GM12891 (cell line): ENCODE results near the gene AGMO.

Source experiments
- DNase-seq: peaks from one replicate; pipeline ENCODE4 v3.0.0; 2011; ENCODE audit warnings: low spot score; ENCODE audit not compliant: insufficient read length
- FAIRE-seq: peaks from 2 replicates; lab custom pipeline; 2011; peaks lifted over from hg19 to GRCh38; lab: Jason Lieb, UNC
- PAX5 ChIP-seq: IDR thresholded peaks from 2 replicates; pipeline ENCODE4 v1.6.1; 2011; ENCODE audit warnings: low read length, moderate library complexity, mild to moderate bottlenecking; ENCODE audit not compliant: insufficient read depth, severe bottlenecking
- POLR2A ChIP-seq: IDR thresholded peaks from 2 replicates; pipeline ENCODE4 v1.6.1; 2011; ENCODE audit warnings: low read depth, low read length, control low read depth
- POLR2AphosphoS5 ChIP-seq: IDR thresholded peaks from 2 replicates; pipeline ENCODE4 v1.6.1; 2011; ENCODE audit warnings: low read depth, low read length, control low read depth
- POU2F2 ChIP-seq: IDR thresholded peaks from 2 replicates; pipeline ENCODE4 v1.6.1; 2011; ENCODE audit warnings: low read depth, mild to moderate bottlenecking, control low read depth, low read length, moderate library complexity
- SPI1 ChIP-seq: IDR thresholded peaks from 2 replicates; pipeline ENCODE4 v1.6.1; 2011; ENCODE audit warnings: low read depth, low read length, control low read depth
- TAF1 ChIP-seq: IDR thresholded peaks from 2 replicates; pipeline ENCODE4 v1.6.1; 2011; ENCODE audit warnings: low read depth, low read length, control low read depth

Gene AGMO

DNA sequence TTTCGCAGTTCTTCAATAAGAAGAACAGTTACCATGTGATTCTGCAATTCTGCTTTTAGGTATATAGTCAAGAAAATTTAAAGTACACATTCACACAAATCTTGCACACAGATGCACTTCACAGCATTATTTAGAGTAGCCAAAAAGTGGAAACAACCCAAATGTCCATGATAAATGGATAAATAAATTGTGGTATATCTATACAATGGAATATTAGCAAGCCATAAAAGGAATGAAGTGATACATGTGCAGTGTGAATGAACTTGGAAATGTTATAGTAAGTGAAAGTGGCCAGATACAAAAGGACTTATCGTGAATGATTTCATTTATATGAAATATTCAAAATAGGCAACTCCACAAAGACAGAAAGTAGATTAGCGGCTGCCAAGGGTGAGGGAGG is 109.1 kb downstream of the AGMO start:
- TF ChIP-seq TAF1 (no peak), SPI1 (no peak), PAX5 (no peak)

GRCh38 chr7:15446722-15447121 is 115.1 kb downstream of the AGMO start:
- TF ChIP-seq PAX5, result no peak
- DNase-seq (no peak), FAIRE-seq (no peak)

More for the DNA sequence above, 109.1 kb downstream of the AGMO start:
- DNase-seq (no peak), FAIRE-seq (no peak)

DNA sequence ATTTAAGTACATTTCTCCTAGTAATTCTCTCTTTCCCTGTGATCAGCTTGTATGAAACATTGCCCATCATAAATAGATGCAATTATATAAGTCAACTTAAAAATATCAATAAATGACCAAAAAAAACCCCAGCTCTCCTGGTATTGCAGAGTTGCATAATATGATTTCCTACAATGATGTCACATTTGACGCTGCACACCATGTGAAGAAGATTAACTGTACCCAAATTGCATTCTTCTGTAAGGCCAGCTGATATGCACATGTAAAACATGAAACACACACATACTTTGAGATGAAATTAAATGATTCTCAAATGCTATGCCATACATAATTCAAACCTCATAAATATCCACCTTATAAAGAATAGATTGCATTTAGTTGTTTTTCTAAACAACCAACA is 115.5 kb downstream of the AGMO start:
- no peak for FAIRE-seq
- TF ChIP-seq SPI1, result no peak
- TF ChIP-seq POLR2AphosphoS5, result no peak
- no peak for TF ChIP-seq POU2F2
- TF ChIP-seq PAX5, result no peak
- no peak for TF ChIP-seq POLR2A
- no peak for TF ChIP-seq TAF1
- no peak for DNase-seq

DNA sequence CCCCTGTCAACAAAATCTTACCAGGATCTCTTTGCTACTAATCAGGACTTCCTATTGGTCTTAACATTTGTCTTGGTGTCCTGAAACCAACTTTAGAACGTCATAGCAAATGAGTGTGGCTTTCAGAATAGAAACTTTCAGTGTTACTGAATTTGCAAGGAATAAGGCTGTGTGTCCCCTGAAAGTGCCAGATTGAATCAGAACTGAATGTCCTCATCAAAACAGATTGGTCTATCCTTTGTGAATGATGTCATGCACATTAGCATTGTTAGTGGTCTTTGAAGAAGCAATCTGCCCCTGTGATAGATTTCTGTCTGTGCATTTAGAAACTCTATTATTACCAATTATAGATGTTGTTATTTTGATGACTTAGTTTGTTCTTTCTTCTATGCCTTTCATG is 119.9 kb downstream of the AGMO start:
- TF ChIP-seq TAF1 (no peak), SPI1 (no peak), POU2F2 (no peak), POLR2A (no peak), POLR2AphosphoS5 (no peak), PAX5 (no peak)
- FAIRE-seq, result no peak
- DNase-seq, result no peak

DNA sequence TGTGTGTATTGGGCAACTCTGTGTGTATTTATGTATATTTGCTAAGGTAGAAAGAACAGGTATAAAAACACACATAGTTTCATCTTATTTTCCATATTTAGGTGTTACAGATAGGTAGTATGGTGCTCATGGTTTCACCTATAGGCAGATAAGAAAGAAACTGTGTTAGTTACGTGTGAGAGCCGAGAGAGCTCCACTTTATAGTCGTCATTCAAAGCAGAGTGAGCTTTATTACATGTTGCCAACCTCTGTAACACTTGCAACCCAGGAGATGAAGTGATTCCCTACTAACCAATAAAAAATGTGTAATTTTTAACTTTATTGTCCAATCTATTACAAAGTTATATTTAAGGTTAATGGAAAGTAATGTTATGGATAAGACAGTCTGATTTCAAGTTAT is 121.3 kb downstream of the AGMO start:
- TF ChIP-seq SPI1 (no peak), TAF1 (no peak), POLR2A (no peak)
- FAIRE-seq (no peak), DNase-seq (no peak)

GRCh38 chr7:15439853-15440252 is 122.0 kb downstream of the AGMO start:
- FAIRE-seq (no peak), DNase-seq (no peak)
- TF ChIP-seq POLR2A, result no peak
- no peak for TF ChIP-seq PAX5
- TF ChIP-seq POU2F2, result no peak
- TF ChIP-seq POLR2AphosphoS5, result no peak
- TF ChIP-seq TAF1, result no peak
- no peak for TF ChIP-seq SPI1

DNA sequence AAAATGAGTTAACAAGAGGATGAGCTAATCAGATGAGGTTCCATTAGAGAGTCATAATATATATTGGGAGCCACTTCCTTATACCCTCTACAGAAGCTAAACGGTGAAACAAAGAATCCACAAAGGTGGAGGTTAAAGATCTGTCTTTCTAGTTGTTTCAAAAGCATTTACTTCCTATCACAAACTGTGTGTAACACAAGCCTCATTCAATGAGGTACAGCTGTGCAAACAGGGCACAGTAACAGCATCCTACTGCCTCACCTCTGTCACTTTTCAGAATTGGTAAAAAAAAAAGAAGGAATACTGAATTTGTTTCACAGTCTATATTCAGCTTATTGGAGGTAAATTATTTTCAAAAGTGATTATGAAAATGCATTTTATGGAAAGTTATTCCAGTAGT is 128.7 kb downstream of the AGMO start:
- TF ChIP-seq TAF1 (no peak), POLR2AphosphoS5 (no peak)
- FAIRE-seq (no peak), DNase-seq (no peak)

DNA sequence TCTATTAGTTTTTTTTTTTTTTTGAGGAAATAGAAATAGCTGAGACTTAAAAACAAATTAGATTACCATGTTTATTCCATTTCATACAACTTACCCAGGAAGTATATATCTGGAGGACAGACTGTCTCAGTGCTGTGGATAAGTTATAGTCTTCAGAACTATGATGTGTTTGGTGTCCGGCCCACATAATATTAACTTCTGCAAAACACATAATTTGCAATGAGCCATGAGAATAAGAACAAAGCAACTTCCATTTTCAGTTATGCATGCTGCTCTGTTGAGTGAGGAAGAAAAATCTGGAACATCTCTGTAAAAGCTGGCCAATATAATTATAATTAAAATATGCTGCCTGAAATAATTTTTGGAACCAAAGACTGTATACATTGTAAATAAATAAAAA is 130.9 kb downstream of the AGMO start:
- FAIRE-seq (no peak), DNase-seq (no peak)
- TF ChIP-seq POU2F2, result no peak

DNA sequence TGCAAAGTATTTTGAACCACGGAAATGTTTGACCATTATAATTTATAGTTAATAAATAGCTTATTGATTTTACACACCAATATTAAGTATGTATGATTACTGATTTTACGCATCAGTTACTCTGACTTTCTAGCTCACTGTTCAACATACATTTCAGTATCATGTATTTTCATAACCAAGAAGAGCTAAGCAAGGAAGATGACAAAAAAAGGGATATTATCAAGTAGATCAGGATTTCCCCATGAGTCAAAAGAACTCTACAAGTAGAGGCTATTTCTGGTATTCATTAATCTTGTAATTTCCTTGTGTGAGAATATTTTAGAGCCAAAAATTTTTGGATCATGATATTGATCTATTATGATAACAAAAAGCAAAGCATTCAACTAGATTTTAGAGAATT is 131.6 kb downstream of the AGMO start:
- FAIRE-seq (no peak), DNase-seq (no peak)
- no peak for TF ChIP-seq POLR2A
- TF ChIP-seq PAX5, result no peak
- TF ChIP-seq POU2F2, result no peak
- no peak for TF ChIP-seq SPI1
- TF ChIP-seq TAF1, result no peak
- no peak for TF ChIP-seq POLR2AphosphoS5

DNA sequence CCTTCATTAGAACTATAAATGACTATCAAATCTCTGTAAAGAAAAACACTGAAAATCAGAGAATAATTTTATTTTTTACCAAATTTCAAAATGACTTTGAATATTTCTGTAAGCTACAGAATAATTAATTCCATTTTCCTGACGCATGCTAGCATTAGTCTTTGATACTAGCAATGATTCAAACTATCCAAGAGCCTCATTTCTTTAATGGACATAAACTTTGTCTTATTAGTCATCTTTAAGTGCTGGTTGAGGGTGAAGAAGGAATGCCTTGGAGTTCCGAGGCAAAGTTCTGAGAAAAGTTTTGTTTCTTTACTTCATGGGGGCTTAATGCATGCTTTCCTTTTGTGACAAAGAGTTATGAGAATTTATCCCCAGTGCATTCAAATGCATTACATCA is 137.3 kb downstream of the AGMO start:
- TF ChIP-seq PAX5, result no peak
- TF ChIP-seq POU2F2, result no peak
- no peak for TF ChIP-seq POLR2AphosphoS5
- no peak for TF ChIP-seq SPI1
- no peak for TF ChIP-seq POLR2A
- TF ChIP-seq TAF1, result no peak
- no peak for DNase-seq
- no peak for FAIRE-seq

- DNase-seq (no peak), FAIRE-seq (no peak)
- TF ChIP-seq TAF1, result no peak
These were observed 142.2 kb downstream of the AGMO start for GRCh38 chr7:15419596-15419995.

DNA sequence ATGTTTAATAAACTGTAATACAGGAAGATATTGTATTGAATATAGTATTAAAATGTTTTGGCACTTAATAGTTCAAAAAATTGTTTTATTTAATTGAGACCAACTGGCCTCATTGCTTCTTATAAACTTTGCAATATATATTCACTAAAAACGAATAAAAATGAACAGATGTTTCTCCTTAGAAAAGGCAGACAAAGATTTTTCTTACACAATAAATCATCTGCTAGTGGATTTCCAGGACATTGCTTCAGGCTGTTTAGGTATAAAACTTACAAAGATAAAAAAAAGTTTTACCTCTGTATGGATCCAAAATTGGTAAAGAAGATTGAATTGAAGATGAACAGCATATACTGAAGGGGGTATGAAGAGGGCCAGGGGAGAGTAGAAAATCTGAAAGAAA is 143.6 kb downstream of the AGMO start:
- TF ChIP-seq POLR2AphosphoS5, result no peak
- no peak for TF ChIP-seq PAX5
- no peak for TF ChIP-seq TAF1
- TF ChIP-seq POU2F2, result no peak
- TF ChIP-seq SPI1, result no peak
- TF ChIP-seq POLR2A, result no peak
- DNase-seq, result no peak
- no peak for FAIRE-seq
